Neuronal stem cell (in vitro differentiated cells): Measurements from ENCODE around the gene GRIFIN.

Experiments
- DNase-seq: peaks from one replicate; pipeline ENCODE4 v3.0.0-alpha.2; 2013; ENCODE audit warnings: low spot score
- H2AFZ ChIP-seq: one replicate; pipeline ENCODE4 v1.6.1; 2013; ENCODE audit warnings: mild to moderate bottlenecking, low read length, inconsistent platforms
- H2AK5ac ChIP-seq: 2 replicates; pipeline ENCODE4 v1.6.1; 2013; ENCODE audit warnings: low read depth, mild to moderate bottlenecking, inconsistent platforms, low read length, moderate library complexity, mixed read lengths
- H2BK120ac ChIP-seq: 2 replicates; pipeline ENCODE4 v1.6.1; 2013; ENCODE audit warnings: low read depth, mild to moderate bottlenecking, inconsistent platforms, low read length, moderate library complexity, mixed read lengths
- H2BK12ac ChIP-seq: one replicate; pipeline ENCODE4 v1.6.1; 2013; ENCODE audit warnings: low read length, inconsistent platforms
- H2BK15ac ChIP-seq: 2 replicates; pipeline ENCODE4 v1.6.1; 2013; ENCODE audit warnings: mild to moderate bottlenecking, low read length, inconsistent platforms, mixed read lengths
- H2BK5ac ChIP-seq: one replicate; pipeline ENCODE4 v1.6.1; 2013; ENCODE audit warnings: inconsistent platforms, mild to moderate bottlenecking, low read length, moderate library complexity
- H3K14ac ChIP-seq: one replicate; pipeline ENCODE4 v1.6.1; 2013; ENCODE audit warnings: low read length, inconsistent platforms
- H3K18ac ChIP-seq: 2 replicates; pipeline ENCODE4 v1.6.1; 2013; ENCODE audit warnings: low read length, inconsistent platforms
- H3K23ac ChIP-seq: 2 replicates; pipeline ENCODE4 v1.6.1; 2013; ENCODE audit warnings: low read depth, mild to moderate bottlenecking, mixed read lengths, low read length, inconsistent platforms; ENCODE audit not compliant: poor library complexity
- H3K27ac ChIP-seq: replicated peaks from 3 replicates; pipeline ENCODE4 v1.5.1; 2013; ENCODE audit warnings: low read length, inconsistent platforms
- H3K27me3 ChIP-seq, 3 experiments: 2 replicates each; pipeline ENCODE4 v1.6.1; 2013; ENCODE audit warnings: low read length in 3 of 3, mild to moderate bottlenecking in 2 of 3, inconsistent platforms in 1 of 3, low read depth in 1 of 3, mixed read lengths in 1 of 3, moderate library complexity in 1 of 3; ENCODE audit not compliant: control insufficient read depth in 3 of 3, insufficient read depth in 3 of 3
- H3K36me3 ChIP-seq, 2 donors: replicated peaks in 1 of 2; 2 replicates each; pipeline ENCODE4 v1.6.1; 2013; ENCODE audit warnings: low read length in 2 of 2; ENCODE audit not compliant: control insufficient read depth in 2 of 2, insufficient read depth in 2 of 2
- H3K4ac ChIP-seq: 2 replicates; pipeline ENCODE4 v1.6.1; 2013; ENCODE audit warnings: inconsistent platforms, mild to moderate bottlenecking, low read length, moderate library complexity
- H3K4me1 ChIP-seq, 2 donors: 1 replicate in 1 of 2; 2 replicates in 1 of 2; pipeline ENCODE4 v1.6.1; 2013; ENCODE audit warnings: low read length in 2 of 2, low read depth in 1 of 2; ENCODE audit not compliant: control insufficient read depth in 2 of 2, insufficient read depth in 1 of 2
- H3K4me2 ChIP-seq: one replicate; pipeline ENCODE4 v1.6.1; 2013; ENCODE audit warnings: mild to moderate bottlenecking, low read length, inconsistent platforms; ENCODE audit not compliant: insufficient read depth, poor library complexity, severe bottlenecking
- H3K4me3 ChIP-seq, 2 donors: 2 replicates each; pipeline ENCODE4 v1.5.1; 2013; ENCODE audit warnings: low read length in 2 of 2, mild to moderate bottlenecking in 2 of 2, inconsistent platforms in 1 of 2, moderate library complexity in 1 of 2
- H3K79me1 ChIP-seq: one replicate; pipeline ENCODE4 v1.6.1; 2013; ENCODE audit warnings: low read depth, mild to moderate bottlenecking, inconsistent platforms, low read length, moderate library complexity
- H3K9ac ChIP-seq: one replicate; pipeline ENCODE4 v1.6.1; 2013; ENCODE audit warnings: mild to moderate bottlenecking, low read depth, low read length, inconsistent platforms; ENCODE audit not compliant: poor library complexity
- H3K9me3 ChIP-seq, 2 donors: replicated peaks in 1 of 2; 2 replicates each; pipeline versions ENCODE3 to v1.6.1; 2013; ENCODE audit warnings: low read length in 2 of 2, mild to moderate bottlenecking in 2 of 2, inconsistent platforms in 1 of 2, low read depth in 1 of 2, mixed read lengths in 1 of 2, moderate library complexity in 1 of 2; ENCODE audit not compliant: control insufficient read depth in 2 of 2, insufficient read depth in 1 of 2
- H4K8ac ChIP-seq: one replicate; pipeline ENCODE4 v1.6.1; 2013; ENCODE audit warnings: low read depth, mild to moderate bottlenecking, inconsistent platforms, low read length, moderate library complexity
- H4K91ac ChIP-seq: one replicate; pipeline ENCODE4 v1.6.1; 2013; ENCODE audit warnings: low read length, low read depth, mild to moderate bottlenecking, inconsistent platforms; ENCODE audit not compliant: poor library complexity
- WGBS, 2 donors: extraction: QIAGEN DNeasy Blood & Tissue Kit; methylation state at CpG; one replicate each; pipeline ENCODE4 v1.1.7; 2013; ENCODE audit warnings: missing lambda C conversion rate in 2 of 2, mixed read lengths in 1 of 2; ENCODE audit not compliant: insufficient read length in 2 of 2, insufficient replicate concordance in 1 of 2; ENCODE audit errors: extremely low coverage in 2 of 2; 5-methylcytosine and 5-hydroxymethylcytosine counted together

Gene GRIFIN

GRCh38 chr7:2512713-2513112, 36.5 kb upstream of the GRIFIN start:
- no CpG with 5 or more reads among the region's 3 CpGs for WGBS, 2 donors
- peak overlapping the region; percentile 38 for H3K9ac ChIP-seq
- H2BK120ac ChIP-seq: peak overlapping the region; percentile 81
- H3K36me3 ChIP-seq: no peaks in the 10 kb centered on the region
- H3K4me3 ChIP-seq: no peak overlapping the region
- peaks cover 48 to 61% of the 10 kb centered on the region in 2 donors for H3K4me1 ChIP-seq
- peak overlapping the region; percentile 99 for H2AK5ac ChIP-seq
- no peak overlapping the region for H4K8ac ChIP-seq
- H3K9me3 ChIP-seq: peaks cover 0 to 2% of the 10 kb centered on the region in 2 donors
- H3K18ac ChIP-seq: peak overlapping the region; percentile 55
- no peak overlapping the region for H3K23ac ChIP-seq
- peaks cover 0 to 12% (median 0%) of the 10 kb centered on the region in 3 experiments for H3K27me3 ChIP-seq
- peak overlapping the region; percentile 99 for H2BK15ac ChIP-seq
- H4K91ac ChIP-seq: no peak overlapping the region
- no peak overlapping the region for H3K27ac ChIP-seq
- H2BK5ac ChIP-seq: peak overlapping the region; percentile 97
- no peaks in the 10 kb centered on the region for H3K79me1 ChIP-seq
- H3K14ac ChIP-seq: no peak overlapping the region
- no peak overlapping the region for H3K4ac ChIP-seq
- H2AFZ ChIP-seq: peak overlapping the region; percentile 23
- H3K4me2 ChIP-seq: no peak overlapping the region
- no peak overlapping the region for H2BK12ac ChIP-seq
- DNase-seq: no peak

GRCh38 chr7:2512179-2512661, 36.0 kb upstream of the GRIFIN start:
- no peaks in the 10 kb centered on the region for H3K36me3 ChIP-seq
- H3K4me1 ChIP-seq: peaks cover 44 to 56% of the 10 kb centered on the region in 2 donors
- no CpG with 5 or more reads among the region's 12 CpGs for WGBS, 2 donors
- H2BK5ac ChIP-seq: peak overlapping the region; percentile 97
- no peak overlapping the region for H3K27ac ChIP-seq
- H2BK120ac ChIP-seq: peak overlapping the region; percentile 81
- no peak for DNase-seq
- H4K91ac ChIP-seq: peak overlapping the region; percentile 69
- no peaks in the 10 kb centered on the region for H3K79me1 ChIP-seq
- peak overlapping the region; percentile 99 for H2BK15ac ChIP-seq
- peak overlapping the region; percentile 81 for H3K4ac ChIP-seq
- peaks cover 0 to 2% of the 10 kb centered on the region in 2 donors for H3K9me3 ChIP-seq
- peak overlapping the region; percentile 63 for H3K9ac ChIP-seq
- H3K14ac ChIP-seq: peak overlapping the region; percentile 25
- H3K4me2 ChIP-seq: no peak overlapping the region
- peak overlapping the region; percentile 78 for H2AFZ ChIP-seq
- H2BK12ac ChIP-seq: peak overlapping the region; percentile 87
- H3K23ac ChIP-seq: no peak overlapping the region
- H3K4me3 ChIP-seq: no peak overlapping the region
- H2AK5ac ChIP-seq: peak overlapping the region; percentile 99
- H3K18ac ChIP-seq: peak overlapping the region; percentile 97
- H4K8ac ChIP-seq: no peak overlapping the region
- H3K27me3 ChIP-seq: peaks cover 0 to 12% (median 0%) of the 10 kb centered on the region in 3 experiments

GRCh38 chr7:2511769-2512168, 35.6 kb upstream of the GRIFIN start:
- H2AFZ ChIP-seq: peak overlapping the region; percentile 78
- no CpG with 5 or more reads among the region's 18 CpGs for WGBS, 2 donors

GRCh38 chr7:2510909-2511768, 34.9 kb upstream of the GRIFIN start:
- no CpG with 5 or more reads among the region's 27 CpGs for WGBS, 2 donors
- Histone ChIP-seq H3K18ac (peak overlapping the region; percentile 97), H3K14ac (peak overlapping the region; percentile 90), H3K4me3 (no peak overlapping the region), H4K91ac (peak overlapping the region; percentile 96), H3K27me3 (peaks cover 0 to 12% (median 0%) of the 10 kb centered on the region in 3 experiments), H2BK15ac (peak overlapping the region; percentile 99), H3K36me3 (no peaks in the 10 kb centered on the region), H3K23ac (peak overlapping the region; percentile 77), H2AK5ac (peak overlapping the region; percentile 99), H3K9ac (peak overlapping the region; percentile 63), H2BK12ac (peak overlapping the region; percentile 91), H2BK120ac (peak overlapping the region; percentile 99), H3K4ac (peak overlapping the region; percentile 86), H3K9me3 (peaks cover 0 to 2% of the 10 kb centered on the region in 2 donors), H2AFZ (peak overlapping the region; percentile 78), H3K4me1 (peaks cover 35 to 46% of the 10 kb centered on the region in 2 donors), H4K8ac (no peak overlapping the region), H2BK5ac (peak overlapping the region; percentile 97), H3K79me1 (no peaks in the 10 kb centered on the region), H3K4me2 (no peak overlapping the region), H3K27ac (no peak overlapping the region)
- no peak for DNase-seq

More at GRCh38 chr7:2511769-2512168, 35.6 kb upstream of the GRIFIN start:
- H3K4me3 ChIP-seq: no peak overlapping the region
- H3K14ac ChIP-seq: peak overlapping the region; percentile 25
- peak overlapping the region; percentile 97 for H3K18ac ChIP-seq
- DNase-seq: no peak
- no peaks in the 10 kb centered on the region for H3K36me3 ChIP-seq
- H2AK5ac ChIP-seq: peak overlapping the region; percentile 99
- H2BK5ac ChIP-seq: peak overlapping the region; percentile 97
- peak overlapping the region; percentile 48 for H4K8ac ChIP-seq
- H3K9me3 ChIP-seq: peaks cover 0 to 2% of the 10 kb centered on the region in 2 donors
- peak overlapping the region; percentile 81 for H3K4ac ChIP-seq
- no peak overlapping the region for H3K27ac ChIP-seq
- peak overlapping the region; percentile 69 for H4K91ac ChIP-seq
- H2BK15ac ChIP-seq: peak overlapping the region; percentile 99
- no peak overlapping the region for H3K4me2 ChIP-seq
- peak overlapping the region; percentile 81 for H2BK120ac ChIP-seq
- peaks cover 0 to 12% (median 0%) of the 10 kb centered on the region in 3 experiments for H3K27me3 ChIP-seq
- H3K79me1 ChIP-seq: no peaks in the 10 kb centered on the region
- peaks cover 40 to 52% of the 10 kb centered on the region in 2 donors for H3K4me1 ChIP-seq
- H2BK12ac ChIP-seq: peak overlapping the region; percentile 87
- peak overlapping the region; percentile 63 for H3K9ac ChIP-seq
- peak overlapping the region; percentile 92 for H3K23ac ChIP-seq
